Measurements from ENCODE around the gene MLLT3. TPM values are rescaled to one million over a fixed set of nuclear protein-coding genes. Genes with fewer than 3 reads are reported as not detected.

The MLLT3 gene
- total RNA-seq, 1 experiment from 2014 or later = 21.6 TPM

- Histone ChIP-seq H2AFZ (no peak overlapping the region), H3K4me3 (no peak overlapping the region), H3K27me3 (ENCODE audit: insufficient read depth, low read depth) (no peaks in the 10 kb centered on the region), H3K9me3 (ENCODE audit: insufficient read depth, low read depth) (no peaks in the 10 kb centered on the region), H3K36me3 (ENCODE audit: low read depth) (no peaks in the 10 kb centered on the region), H3F3A (ENCODE audit: insufficient read depth, low read depth) (no peaks in the 10 kb centered on the region), H3K9me2 (ENCODE audit: insufficient read depth) (no peaks in the 10 kb centered on the region), H3K4me1 (replicated peaks; ENCODE audit: insufficient read depth) (no peaks in the 10 kb centered on the region), H3K4me2 (no peak overlapping the region), H3K27ac (no peak overlapping the region), H3K79me2 (ENCODE audit: low read depth) (no peaks in the 10 kb centered on the region), H4K20me1 (ENCODE audit: insufficient read depth) (no peaks in the 10 kb centered on the region)
- ChIA-PET CTCF (no interaction called here), POLR2A (ENCODE audit: unreplicated experiment) (no interaction called here)
- TF ChIP-seq EZH2 (IDR thresholded peaks at IDR 0.05; ENCODE audit: low read depth) = no peak
- TF ChIP-seq CTCF (conservative IDR thresholded peaks at IDR 0.05) = no peak
- no TSS peak for BruUV-seq (replicated peaks)
- intact Hi-C loops (cut with micrococcal nuclease; ENCODE audit: unreplicated experiment) = loop anchor here (5.0 kb wide), 1 partner anchor 663 kb away; no protein-coding TSS in a partner anchor
- no peak for DNase-seq
Measured at GRCh38 chr9:20349568-20349967, 272.7 kb downstream of the MLLT3 start.

GRCh38 chr9:20343325-20343724 lies 279.0 kb downstream of the MLLT3 start:
- CTCF ChIA-PET = no interaction called here

GRCh38 chr9:20340511-20340861 lies 281.8 kb downstream of the MLLT3 start:
- H3K9me3 ChIP-seq (ENCODE audit: insufficient read depth, low read depth) = no peaks in the 10 kb centered on the region
- H3K4me3 ChIP-seq = no peak overlapping the region
- TF ChIP-seq CTCF (conservative IDR thresholded peaks at IDR 0.05) (no peak), EZH2 (IDR thresholded peaks at IDR 0.05; ENCODE audit: low read depth) (no peak)
- H3K27me3 ChIP-seq (ENCODE audit: insufficient read depth, low read depth) = no peaks in the 10 kb centered on the region
- no peaks in the 10 kb centered on the region for H3K9me2 ChIP-seq (ENCODE audit: insufficient read depth)
- H2AFZ ChIP-seq = no peak overlapping the region
- H3K79me2 ChIP-seq (ENCODE audit: low read depth) = no peaks in the 10 kb centered on the region
- DNase-seq = no peak
- no peaks in the 10 kb centered on the region for H3K4me1 ChIP-seq (replicated peaks; ENCODE audit: insufficient read depth)
- H3K36me3 ChIP-seq (ENCODE audit: low read depth) = no peaks in the 10 kb centered on the region
- H3F3A ChIP-seq (ENCODE audit: insufficient read depth, low read depth) = no peaks in the 10 kb centered on the region
- no peak overlapping the region for H3K4me2 ChIP-seq
- H3K27ac ChIP-seq = no peak overlapping the region
- H4K20me1 ChIP-seq (ENCODE audit: insufficient read depth) = no peaks in the 10 kb centered on the region
- intact Hi-C loops (cut with micrococcal nuclease; ENCODE audit: unreplicated experiment) = no loop called here
- no TSS peak for BruUV-seq (replicated peaks)
- CTCF ChIA-PET = no interaction called here
- POLR2A ChIA-PET (ENCODE audit: unreplicated experiment) = no interaction called here

More at GRCh38 chr9:20343325-20343724, 279.0 kb downstream of the MLLT3 start:
- BruUV-seq (replicated peaks) = no TSS peak
- Histone ChIP-seq H3K27ac (no peak overlapping the region), H3F3A (ENCODE audit: insufficient read depth, low read depth) (no peaks in the 10 kb centered on the region), H2AFZ (no peak overlapping the region), H3K9me3 (ENCODE audit: insufficient read depth, low read depth) (no peaks in the 10 kb centered on the region), H3K79me2 (ENCODE audit: low read depth) (no peaks in the 10 kb centered on the region), H3K27me3 (ENCODE audit: insufficient read depth, low read depth) (no peaks in the 10 kb centered on the region), H3K4me1 (replicated peaks; ENCODE audit: insufficient read depth) (no peaks in the 10 kb centered on the region), H3K9me2 (ENCODE audit: insufficient read depth) (no peaks in the 10 kb centered on the region), H3K4me3 (no peak overlapping the region), H3K36me3 (ENCODE audit: low read depth) (no peaks in the 10 kb centered on the region), H4K20me1 (ENCODE audit: insufficient read depth) (no peaks in the 10 kb centered on the region), H3K4me2 (no peak overlapping the region)
- DNase-seq = no peak
- intact Hi-C loops (cut with micrococcal nuclease; ENCODE audit: unreplicated experiment) = no loop called here
- no peak for TF ChIP-seq EZH2 (IDR thresholded peaks at IDR 0.05; ENCODE audit: low read depth)
- POLR2A ChIA-PET (ENCODE audit: unreplicated experiment) = interaction anchor here (0.6 kb wide), 1 partner anchor 67 kb away, joined by 10 read pairs; no protein-coding TSS in a partner anchor

GRCh38 chr9:20335668-20336332 lies 286.5 kb downstream of the MLLT3 start:
- H3K79me2 ChIP-seq (ENCODE audit: low read depth) = no peaks in the 10 kb centered on the region
- H3K4me2 ChIP-seq = no peak overlapping the region
- no peaks in the 10 kb centered on the region for H3K27me3 ChIP-seq (ENCODE audit: insufficient read depth, low read depth)
- H3K4me1 ChIP-seq (replicated peaks; ENCODE audit: insufficient read depth) = no peaks in the 10 kb centered on the region
- POLR2A ChIA-PET (ENCODE audit: unreplicated experiment) = no interaction called here
- no peaks in the 10 kb centered on the region for H3K36me3 ChIP-seq (ENCODE audit: low read depth)
- no TSS peak for BruUV-seq (replicated peaks)
- H3K4me3 ChIP-seq = no peak overlapping the region
- CTCF ChIA-PET = no interaction called here
- DNase-seq = no peak
- no peaks in the 10 kb centered on the region for H3K9me2 ChIP-seq (ENCODE audit: insufficient read depth)
- intact Hi-C loops (cut with micrococcal nuclease; ENCODE audit: unreplicated experiment) = no loop called here
- H3F3A ChIP-seq (ENCODE audit: insufficient read depth, low read depth) = no peaks in the 10 kb centered on the region
- H4K20me1 ChIP-seq (ENCODE audit: insufficient read depth) = no peaks in the 10 kb centered on the region
- H2AFZ ChIP-seq = no peak overlapping the region
- H3K9me3 ChIP-seq (ENCODE audit: insufficient read depth, low read depth) = no peaks in the 10 kb centered on the region
- no peak overlapping the region for H3K27ac ChIP-seq
- no peak for TF ChIP-seq EZH2 (IDR thresholded peaks at IDR 0.05; ENCODE audit: low read depth)
- TF ChIP-seq CTCF (conservative IDR thresholded peaks at IDR 0.05) = no peak
